GM19452 (cell line): Measurements from ENCODE around the gene ATXN10.

ENCODE experiments used
- ATAC-seq: cut with Tn5 transposase; IDR thresholded peaks from one replicate; pipeline ENCODE4 v1.9.1; 2021; ENCODE audit not compliant: unreplicated experiment

The ATXN10 gene

DNA sequence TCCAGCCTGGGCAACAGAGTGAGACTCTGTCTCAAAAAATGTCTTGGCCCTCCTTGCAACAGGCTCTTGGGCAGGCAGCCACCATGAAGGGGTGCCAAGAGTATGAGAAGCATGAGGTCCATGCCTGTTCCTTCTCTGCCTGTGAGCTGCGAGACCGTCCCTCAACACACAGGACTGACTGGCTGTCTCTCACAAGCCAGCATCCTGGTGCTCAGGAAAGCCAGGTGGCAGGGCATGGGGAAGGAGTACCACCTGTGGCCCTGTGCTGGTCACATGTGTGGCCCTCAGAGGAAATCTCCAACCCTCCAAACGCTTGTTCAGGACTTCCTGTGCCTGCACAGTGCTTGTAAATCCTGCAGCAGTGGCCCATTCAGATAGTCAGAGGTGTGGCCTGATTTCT is 83.2 kb downstream of the ATXN10 start:
- no peak for ATAC-seq

DNA sequence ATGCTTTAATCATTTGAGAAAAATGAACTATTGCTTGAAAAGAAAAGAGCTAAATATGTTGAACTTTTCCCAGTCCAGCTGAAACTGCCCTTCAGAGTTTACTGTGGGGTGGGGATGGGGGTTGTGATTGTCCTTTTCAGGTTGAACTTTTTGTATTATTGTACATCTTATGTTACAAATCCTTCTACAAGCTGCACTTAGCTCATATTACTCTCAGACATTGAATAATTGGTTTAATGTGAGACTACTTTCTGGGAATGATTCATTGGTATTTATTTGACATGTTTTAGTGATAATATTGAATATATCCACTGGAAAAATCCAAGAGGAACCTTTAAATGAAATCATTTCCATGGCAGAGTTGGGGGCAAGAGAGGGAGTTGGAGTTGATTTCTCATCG is 84.9 kb downstream of the ATXN10 start:
- no peak for ATAC-seq

DNA sequence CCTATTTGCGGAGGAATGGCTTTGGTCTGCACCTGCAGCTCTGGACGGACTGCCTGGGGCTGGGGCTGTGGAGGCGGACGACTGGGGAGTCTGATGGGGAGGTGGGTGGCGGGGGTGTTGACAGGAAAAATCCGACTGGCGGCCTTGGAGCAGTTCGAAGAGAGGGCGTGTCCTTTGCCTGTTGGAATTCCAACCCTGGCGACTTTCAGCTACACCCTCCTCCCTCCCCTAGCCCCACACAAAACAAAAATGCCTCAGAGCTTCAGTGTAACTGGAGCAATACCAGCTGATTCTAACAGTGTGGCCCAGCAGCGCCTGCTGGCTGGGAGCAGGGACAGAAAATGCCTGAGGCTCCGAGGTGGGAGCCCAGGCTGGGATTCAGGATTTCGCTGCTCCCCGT is 85.4 kb downstream of the ATXN10 start:
- no peak for ATAC-seq

DNA sequence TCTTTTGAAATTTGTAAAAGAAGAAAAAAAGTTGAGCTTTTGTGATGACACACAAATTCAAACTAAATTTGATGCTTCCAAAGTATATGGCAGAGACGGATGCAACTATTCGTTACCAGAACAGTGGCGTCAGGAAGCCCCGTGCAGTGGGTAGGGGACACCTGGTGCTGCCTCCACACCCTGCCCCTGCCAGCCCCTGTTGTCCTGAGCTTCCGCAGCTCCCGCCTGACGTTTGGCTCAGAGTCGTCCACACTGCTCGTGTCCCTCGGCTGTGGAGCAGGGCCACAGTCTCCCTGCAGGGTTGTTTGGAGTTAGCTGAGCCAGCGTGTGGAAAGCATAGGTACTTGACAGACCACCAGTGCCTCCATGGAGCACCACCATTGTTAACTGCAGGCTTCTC is 86.3 kb downstream of the ATXN10 start:
- ATAC-seq: no peak

DNA sequence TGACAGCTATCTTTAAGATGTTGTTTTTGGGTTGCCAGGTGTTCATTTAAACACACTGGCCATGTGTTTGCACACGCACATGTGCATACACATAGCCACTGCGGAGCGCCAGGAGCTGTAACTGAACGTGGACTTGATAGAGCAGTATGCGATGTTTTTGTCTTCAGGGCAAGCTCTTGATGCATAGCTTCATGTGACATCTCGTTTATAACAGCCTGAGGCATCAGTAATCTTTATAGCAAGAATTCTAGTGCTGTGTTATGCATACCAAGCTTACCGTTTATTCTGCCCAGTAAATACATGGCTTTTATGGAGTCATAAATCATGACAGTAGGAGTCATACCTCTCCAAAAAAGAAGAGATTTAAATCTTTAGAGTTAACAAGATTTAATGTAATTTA is 87.0 kb downstream of the ATXN10 start:
- ATAC-seq: no peak

DNA sequence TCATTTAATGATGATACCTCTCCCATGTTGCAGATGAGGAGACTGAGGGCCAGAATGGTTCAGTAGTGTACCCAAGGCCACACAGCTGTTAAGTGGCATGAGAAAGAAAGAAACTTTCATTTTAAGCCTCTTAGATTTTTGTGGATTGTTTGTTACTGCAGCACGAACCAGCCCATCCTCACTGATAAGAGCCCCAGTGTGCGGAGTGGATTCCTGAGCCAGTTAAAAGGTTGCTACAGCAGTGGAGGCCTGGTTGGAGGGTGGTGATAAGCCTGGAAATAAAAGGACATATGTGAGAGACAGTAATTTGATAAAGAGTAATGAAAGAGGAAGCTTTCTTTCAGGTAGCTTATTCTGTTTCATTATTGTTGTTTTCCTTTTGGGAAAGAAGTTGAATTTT is 89.0 kb downstream of the ATXN10 start:
- no peak for ATAC-seq

DNA sequence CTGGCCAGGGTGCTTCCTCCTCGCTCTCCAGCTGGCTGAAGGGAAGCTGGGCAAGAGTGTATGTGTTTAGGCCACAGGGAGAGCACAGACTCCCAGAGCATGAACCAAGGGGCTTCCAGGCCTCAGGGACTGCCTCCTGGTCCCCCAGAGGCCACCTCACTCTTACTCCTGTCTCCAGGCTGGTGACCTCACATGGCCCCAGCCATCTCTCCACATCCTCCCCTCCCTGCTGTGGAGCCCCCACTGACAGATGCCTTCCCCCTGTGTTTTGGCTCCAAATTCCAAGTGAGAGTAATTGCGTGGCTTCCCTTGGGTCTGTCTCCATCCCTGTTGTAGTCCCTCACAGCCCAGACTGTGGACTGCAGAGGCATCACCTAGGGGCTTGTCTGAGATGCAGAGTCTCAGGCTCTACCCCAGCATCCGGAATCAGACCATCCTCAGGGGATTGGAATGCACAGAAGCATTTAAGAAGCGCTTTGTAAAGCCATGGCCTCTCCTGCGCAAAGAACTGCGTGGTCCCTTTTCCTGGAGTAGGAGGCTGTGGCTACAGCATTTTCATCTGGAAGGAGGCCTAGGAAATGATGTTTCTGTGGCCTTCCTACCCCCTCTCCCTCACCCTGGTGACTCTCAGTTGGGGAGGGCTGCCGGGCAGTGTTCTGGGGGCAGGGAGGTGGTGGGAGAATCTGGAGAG is 91.1 kb downstream of the ATXN10 start:
- ATAC-seq: no peak

DNA sequence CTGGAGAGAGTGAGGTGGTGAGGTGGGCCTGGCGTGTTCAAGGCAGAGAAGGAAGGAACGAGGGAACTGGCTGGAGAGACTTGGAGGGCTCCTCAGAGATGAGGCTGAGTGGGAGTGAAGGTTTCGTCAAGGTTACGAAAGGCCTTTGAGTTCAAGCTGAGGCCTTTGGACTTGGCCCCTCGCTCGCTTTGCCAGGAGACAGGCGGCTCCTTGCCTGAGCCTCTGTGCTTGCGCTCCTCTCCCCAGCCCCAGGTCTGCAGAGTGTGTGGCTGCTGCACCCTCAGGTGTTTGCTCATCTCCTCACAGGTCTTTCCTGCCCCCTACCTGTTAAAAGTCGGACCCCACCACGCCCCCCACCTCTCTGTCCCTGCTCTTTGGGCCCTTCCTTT is 91.6 kb downstream of the ATXN10 start:
- no peak for ATAC-seq

DNA sequence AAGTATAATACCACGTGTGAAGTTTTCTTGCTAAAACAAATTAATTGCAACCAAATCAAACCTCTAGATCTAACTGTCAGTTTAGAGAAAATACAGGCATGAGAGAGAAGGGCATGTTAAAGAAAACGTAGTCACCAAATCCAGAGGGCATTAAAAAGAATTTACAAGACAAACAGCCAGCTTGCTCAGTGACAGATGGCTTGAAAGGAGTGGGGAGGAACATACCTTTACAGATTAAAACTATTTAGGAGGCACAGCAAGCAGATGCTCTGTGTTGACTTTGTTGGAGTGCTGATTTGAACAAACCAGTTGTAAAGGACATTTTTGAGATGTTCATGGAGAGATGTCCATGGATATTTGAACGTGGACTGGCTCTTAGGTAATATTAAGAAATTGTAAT is 96.9 kb downstream of the ATXN10 start:
- ATAC-seq: no peak

DNA sequence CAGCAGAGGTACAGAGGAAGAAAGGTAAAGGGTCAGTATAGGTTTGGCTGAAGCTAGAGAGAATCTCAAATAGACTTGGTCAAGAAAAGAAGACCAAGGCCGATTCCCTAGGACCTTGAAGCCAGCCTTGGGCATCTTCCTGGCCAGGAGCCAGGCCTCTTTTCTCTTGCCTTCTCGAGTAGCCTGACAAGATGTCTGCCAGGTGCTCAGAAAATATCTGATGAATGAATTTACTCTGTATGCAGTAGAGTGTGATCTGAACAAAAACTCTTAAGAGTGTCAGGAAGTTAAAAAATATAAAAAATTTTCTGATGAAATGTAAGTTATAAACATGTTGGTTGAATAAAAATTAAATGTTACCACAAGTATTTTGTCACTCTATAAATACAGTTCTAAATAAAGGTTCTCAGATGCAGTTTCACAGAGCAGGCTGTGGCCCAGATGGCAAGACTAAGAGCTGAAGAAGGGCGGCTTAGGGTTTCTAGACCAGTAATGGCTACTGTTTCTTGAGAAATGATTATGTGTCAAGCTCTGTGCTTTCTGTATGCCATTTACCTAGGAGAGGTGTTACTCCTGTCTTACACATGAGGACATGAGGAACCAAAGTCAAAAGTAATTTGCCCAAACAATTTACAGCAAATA is 98.1 kb downstream of the ATXN10 start:
- ATAC-seq: no peak

DNA sequence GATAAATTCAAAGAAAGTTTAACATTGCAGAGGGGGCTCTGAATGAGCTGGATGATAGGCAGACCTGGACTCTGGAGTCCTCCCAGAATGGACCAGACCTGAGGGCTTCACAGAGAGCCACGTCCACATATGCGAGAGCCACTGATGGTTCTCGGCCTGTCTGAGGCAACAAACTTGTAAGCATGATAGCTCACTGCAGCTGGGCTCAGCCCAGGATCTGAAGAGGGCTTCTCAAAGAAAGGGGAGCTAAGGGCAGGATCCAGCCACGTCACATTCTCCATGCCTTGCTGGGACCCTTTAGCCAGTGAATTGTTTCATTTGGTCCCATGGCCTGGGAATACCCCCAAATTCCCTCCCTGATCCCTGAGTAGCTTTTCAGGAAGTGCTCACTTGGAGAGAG is 98.9 kb downstream of the ATXN10 start:
- ATAC-seq: no peak

DNA sequence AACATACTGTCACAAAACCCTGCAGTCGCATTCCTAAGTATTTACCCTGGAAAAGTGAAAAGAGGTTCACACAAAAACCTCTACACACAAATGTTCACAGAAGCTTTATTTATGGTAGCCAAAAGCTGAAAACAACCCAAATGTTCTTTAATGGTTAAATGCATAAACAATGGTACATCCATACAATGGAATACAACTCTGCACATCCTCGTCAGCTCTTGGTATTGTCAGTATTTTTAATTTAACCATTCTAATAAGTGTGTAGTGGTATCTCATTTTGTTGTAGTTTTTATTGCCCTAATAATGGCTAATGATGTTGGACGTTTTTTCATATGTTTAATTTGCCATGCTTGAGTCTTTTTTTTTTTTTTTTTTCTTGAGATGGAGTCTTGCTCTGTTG is 99.4 kb downstream of the ATXN10 start:
- no peak for ATAC-seq

DNA sequence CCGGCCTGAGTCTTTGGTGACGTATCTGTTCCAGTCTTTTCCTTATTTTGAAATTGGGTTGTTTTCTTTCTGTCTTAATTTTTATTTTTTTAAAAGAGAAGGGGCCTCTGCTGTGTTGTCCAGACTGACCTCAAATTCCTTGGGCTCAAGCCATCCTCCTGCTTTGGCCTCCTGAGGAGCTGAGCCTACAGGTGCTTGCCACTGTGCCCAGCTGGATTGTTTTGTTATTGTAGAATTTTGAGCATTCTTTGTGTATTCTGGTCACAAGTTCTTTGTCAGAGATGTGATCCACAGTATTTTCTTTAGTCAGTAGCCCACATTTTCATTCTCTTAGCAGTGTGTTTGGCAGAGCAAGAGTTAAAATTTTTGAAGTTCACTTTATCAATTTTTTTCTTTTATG is 100.1 kb downstream of the ATXN10 start:
- no peak for ATAC-seq

DNA sequence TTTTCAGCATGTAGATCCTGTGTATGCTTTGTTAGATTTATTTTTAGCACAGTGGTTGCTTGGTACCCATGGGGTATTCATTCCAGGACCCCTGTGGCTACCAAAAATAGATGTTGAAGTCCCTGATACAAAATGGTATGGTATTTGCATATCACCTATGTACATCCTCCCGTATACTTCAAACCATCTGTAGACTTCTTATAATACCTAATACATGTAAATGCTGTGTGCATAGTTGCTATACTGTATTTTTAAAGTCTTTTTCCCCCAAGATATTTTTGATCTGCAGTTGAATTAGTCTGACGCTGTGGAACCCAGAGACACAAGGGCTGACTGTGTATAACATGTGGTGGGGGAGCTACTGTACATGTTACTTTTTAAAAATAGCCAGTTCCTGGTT is 101.1 kb downstream of the ATXN10 start:
- no peak for ATAC-seq

DNA sequence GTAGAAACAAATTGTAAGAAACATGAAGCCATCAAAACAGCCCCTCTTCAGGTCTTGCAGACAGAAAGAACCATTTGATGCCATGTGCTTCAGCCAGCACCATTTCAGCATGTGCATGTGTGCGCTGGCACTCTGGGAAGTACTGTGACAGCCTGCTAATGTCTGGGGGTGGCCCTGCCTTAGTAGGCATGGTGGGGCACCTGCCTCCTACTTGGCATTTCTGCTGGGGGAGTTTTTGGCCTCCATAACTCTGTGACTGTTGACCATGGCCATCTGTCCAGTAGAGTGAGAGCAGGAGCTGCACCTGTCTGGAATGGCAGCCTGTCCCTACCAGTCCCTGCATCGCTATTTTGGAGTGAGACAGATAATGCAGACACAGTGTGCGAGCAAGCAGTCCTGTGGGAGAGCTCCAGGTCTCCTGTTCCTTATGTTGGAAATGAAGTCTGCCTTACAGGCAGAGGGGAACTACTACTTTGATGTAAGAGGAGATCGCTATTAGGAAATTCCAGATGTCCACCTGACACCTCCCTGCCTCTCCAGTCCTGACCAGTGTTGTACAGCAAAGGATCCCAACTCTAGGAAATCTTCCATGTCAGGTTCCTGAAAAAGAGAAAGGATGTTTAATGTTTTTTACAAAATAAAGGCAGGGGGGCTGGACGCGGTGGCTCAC is 102.5 kb downstream of the ATXN10 start:
- no peak for ATAC-seq

DNA sequence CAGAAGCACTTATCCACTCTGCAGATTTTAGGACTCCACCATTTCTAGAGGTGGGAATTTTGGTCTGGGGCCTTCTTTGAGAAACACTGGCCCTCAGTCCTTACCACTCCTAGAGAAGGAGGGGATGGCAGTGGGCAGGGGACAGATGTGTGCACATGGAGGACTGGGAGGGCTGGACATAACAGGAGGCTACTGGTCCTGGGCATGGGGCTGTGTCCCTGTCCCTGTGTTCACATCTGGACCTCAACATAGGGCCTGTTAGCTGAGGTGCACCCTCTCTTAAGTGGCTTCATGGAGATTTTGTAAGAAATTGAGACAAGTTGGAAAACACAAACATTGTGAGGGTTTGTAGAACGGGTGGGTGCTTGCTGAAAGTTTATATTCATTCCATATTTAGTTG is 103.4 kb downstream of the ATXN10 start:
- ATAC-seq: no peak

DNA sequence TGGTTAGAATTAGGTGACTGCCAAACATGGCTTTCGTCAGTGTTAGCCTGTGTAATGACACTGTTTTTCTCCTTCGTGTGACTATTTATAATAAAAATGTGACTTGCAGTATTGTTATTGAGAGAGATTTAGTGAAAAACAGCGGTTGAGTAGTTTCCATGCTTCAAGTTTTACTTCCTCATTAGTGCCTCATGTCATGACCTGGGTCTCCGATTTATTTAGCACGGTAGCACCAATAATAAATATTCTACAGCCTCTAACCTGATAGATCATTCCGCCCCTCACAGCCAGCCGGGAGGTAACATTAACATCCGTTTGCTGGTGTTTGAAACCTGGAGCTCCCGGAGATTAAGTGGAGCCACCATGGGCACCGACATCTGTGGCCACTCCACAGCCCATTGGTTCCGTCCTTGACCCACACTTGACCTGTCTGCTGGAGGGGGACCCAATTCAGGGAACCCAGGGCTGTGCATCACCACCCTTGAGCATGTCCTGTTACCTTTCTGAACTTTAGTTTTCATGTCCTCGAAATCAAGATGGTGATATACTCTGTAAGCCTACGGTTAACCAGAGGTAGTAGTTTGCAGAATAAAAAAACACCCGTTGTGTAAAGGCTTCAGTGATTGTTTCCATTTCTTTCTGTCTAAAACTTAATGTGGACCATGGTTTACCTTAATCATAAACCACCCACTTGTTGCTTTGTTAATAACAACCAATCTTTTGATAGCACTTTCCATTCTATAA is 104.1 kb downstream of the ATXN10 start:
- peak; percentile 59 for ATAC-seq

DNA sequence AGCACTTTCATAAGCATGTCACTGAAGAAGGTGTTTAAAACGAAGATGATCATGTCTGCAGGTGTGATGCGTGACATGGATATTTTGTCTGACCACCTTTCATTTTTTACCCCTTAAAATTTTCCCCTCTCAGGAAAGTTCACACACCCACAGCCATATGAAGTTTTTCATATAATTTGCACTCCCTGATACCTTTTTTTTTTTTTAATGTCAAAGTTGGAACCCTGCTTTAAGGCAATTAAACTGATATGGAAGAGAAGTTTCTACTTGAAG is 104.6 kb downstream of the ATXN10 start:
- ATAC-seq: peak; percentile 13

DNA sequence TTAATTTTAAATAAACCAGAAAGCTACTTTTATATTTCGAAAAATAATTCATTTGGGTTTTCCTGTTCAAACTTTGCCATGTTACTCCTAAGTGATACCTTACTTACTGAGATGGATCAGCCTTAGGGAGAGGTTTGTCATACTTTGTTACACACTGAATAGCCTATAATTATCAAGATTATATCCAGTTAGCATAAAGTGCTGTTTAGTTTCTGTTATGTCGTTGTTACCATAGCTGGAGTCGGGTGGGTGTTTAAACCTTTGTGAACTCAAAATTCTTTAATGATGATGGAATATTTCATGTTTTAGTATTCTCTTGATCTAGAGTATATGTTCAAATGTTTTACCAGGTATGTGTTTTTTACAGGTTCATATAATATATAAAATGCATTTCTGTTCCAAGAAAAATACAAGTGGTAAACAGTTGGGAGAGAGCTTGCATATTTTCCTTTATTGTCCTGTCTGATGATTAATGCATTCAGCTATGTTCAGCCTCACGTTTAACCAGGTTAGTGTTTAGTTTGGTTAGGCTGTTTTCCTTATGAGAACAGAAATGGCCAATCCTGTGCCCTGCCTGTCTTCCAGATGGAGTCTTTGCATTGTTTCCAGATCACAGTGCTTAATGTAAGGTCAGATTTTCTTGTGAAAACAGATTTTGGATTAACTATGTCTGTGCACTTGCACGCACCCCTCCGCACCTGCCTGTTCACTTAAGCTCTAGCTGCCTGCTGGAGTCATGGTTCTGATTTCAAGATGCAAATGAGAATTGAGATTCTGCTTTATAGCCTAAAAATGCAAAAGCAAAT is 105.6 kb downstream of the ATXN10 start:
- no peak for ATAC-seq

DNA sequence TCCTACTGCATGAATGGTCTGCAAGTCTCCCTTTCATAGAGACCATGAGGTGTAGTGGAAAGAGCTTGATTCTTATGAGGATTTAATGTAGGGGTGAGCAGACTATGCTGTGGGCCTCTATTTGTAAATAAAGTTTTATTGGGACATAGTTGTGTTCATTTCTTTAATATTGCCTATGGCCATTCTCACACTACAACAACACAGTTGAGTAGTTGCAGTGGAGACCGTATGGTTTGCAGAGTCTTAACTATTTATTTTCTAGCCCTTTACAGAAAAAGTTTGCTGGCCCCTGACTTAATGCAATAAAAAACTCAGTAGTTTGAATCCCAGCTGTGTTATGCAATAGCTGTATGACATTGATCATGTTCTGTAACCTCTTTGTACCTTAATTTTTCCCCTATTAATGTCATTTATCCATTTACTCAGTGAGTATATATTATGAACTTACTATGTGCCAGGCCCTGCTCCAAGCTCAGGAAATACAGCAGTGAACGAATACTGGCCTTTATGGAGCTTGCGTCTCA is 106.3 kb downstream of the ATXN10 start:
- ATAC-seq: no peak

DNA sequence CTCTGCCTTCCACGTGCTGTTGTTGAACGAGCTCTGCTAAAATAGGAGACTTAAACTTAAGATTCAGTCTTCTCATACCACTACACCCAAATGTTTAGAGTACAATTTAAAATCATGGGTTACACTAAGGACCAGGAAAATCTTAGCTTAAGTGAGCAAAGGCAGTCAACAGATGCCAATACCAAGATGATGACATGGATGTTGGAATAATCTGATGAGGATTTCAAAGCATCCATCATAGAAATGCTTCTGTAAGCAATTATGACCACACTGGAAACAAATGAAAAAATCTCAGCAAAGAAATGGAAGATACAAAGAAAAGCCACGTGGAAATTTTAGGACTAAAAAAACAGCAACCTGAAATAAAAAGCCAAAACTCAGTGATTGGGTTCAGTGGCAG is 109.8 kb downstream of the ATXN10 start:
- ATAC-seq: no peak
